IMR-90 (cell line): ENCODE measurements around the gene LRP1-AS. TPM values are rescaled to one million over a fixed set of nuclear protein-coding genes. Genes with fewer than 3 reads are reported as not detected.

Experiments used
- ATAC-seq: fragments of 200-7000 bp; cut with Tn5 transposase; 2 replicates; pipeline ENCODE4 v1.9.1; 2020; ENCODE audit warnings: low read depth, mild to moderate bottlenecking, moderate library complexity
- BruUV-seq: library from RNA; stranded (reverse); fragments of 400-500 nt; replicated peaks from 2 replicates; lab custom pipeline; 2021; lab: Mats Ljungman, UMichigan
- CTCF ChIA-PET: fragments of 300-600 bp; formaldehyde crosslinking; extraction: SDS; loops from one replicate; lab custom pipeline; 2021; ENCODE audit warnings: antibody characterized with exemption; lab: Yijun Ruan, JAX
- POLR2A ChIA-PET: fragments of 300-600 bp; sonication (Branson Sonifier 250); formaldehyde crosslinking; loops from one replicate; lab custom pipeline; 2022; ENCODE audit warnings: antibody characterized with exemption; ENCODE audit not compliant: unreplicated experiment; lab: Charles Lee
- DNase-seq: peaks from one replicate; pipeline ENCODE4 v3.0.0; 2013
- H2AFZ ChIP-seq: replicated peaks from 2 replicates; pipeline ENCODE3; 2013; ENCODE audit warnings: low read length, mild to moderate bottlenecking; ENCODE audit not compliant: poor library complexity
- H2AK5ac ChIP-seq: 2 replicates; pipeline ENCODE4 v1.6.1; 2013; ENCODE audit warnings: low read depth, low read length, inconsistent platforms
- H2AK9ac ChIP-seq: replicated peaks from 2 replicates; pipeline ENCODE3; 2013; ENCODE audit warnings: mild to moderate bottlenecking, low read depth, low read length, moderate library complexity; ENCODE audit not compliant: poor library complexity
- H2BK120ac ChIP-seq: 2 replicates; pipeline ENCODE4 v1.6.1; 2013; ENCODE audit warnings: low read depth, low read length, inconsistent platforms
- H2BK15ac ChIP-seq: 3 replicates; pipeline ENCODE4 v1.6.1; 2013; ENCODE audit warnings: low read depth, low read length, inconsistent platforms
- H2BK20ac ChIP-seq: 2 replicates; pipeline ENCODE4 v1.6.1; 2013; ENCODE audit warnings: low read depth, mild to moderate bottlenecking, inconsistent platforms, low read length, moderate library complexity
- H2BK5ac ChIP-seq: 2 replicates; pipeline ENCODE4 v1.6.1; 2013; ENCODE audit warnings: mild to moderate bottlenecking, low read depth, low read length, inconsistent platforms; ENCODE audit not compliant: poor library complexity, severe bottlenecking
- H3K14ac ChIP-seq: replicated peaks from 2 replicates; pipeline ENCODE4 v1.6.1; 2013; ENCODE audit warnings: low read depth, low read length, inconsistent platforms
- H3K18ac ChIP-seq: 2 replicates; pipeline ENCODE4 v1.6.1; 2013; ENCODE audit warnings: low read depth, low read length, control low read depth
- H3K23ac ChIP-seq: 2 replicates; pipeline ENCODE4 v1.6.1; 2013; ENCODE audit warnings: low read depth, low read length, inconsistent platforms
- H3K27ac ChIP-seq: 2 replicates; pipeline ENCODE4 v1.5.1; 2013; ENCODE audit warnings: mild to moderate bottlenecking, control low read depth, low read length; ENCODE audit not compliant: insufficient read depth
- H3K27me3 ChIP-seq: 2 replicates; pipeline ENCODE4 v1.6.1; 2013; ENCODE audit warnings: low read length; ENCODE audit not compliant: control insufficient read depth, insufficient read depth
- H3K36me3 ChIP-seq: 2 replicates; pipeline ENCODE4 v1.6.1; 2013; ENCODE audit warnings: low read length, mixed read lengths; ENCODE audit not compliant: control insufficient read depth, insufficient read depth
- H3K4ac ChIP-seq: 2 replicates; pipeline ENCODE4 v1.6.1; 2013; ENCODE audit warnings: low read depth, low read length, inconsistent platforms
- H3K4me1 ChIP-seq: 2 replicates; pipeline ENCODE4 v1.6.1; 2013; ENCODE audit warnings: low read length, mixed read lengths; ENCODE audit not compliant: control insufficient read depth, insufficient read depth
- H3K4me2 ChIP-seq: 2 replicates; pipeline ENCODE4 v1.6.1; 2013; ENCODE audit warnings: low read depth, mild to moderate bottlenecking, control low read depth, low read length, moderate library complexity
- H3K4me3 ChIP-seq: 2 replicates; pipeline ENCODE4 v1.5.1; 2013; ENCODE audit warnings: low read depth, mild to moderate bottlenecking, control low read depth, low read length, moderate library complexity; ENCODE audit not compliant: insufficient read depth
- H3K56ac ChIP-seq: 2 replicates; pipeline ENCODE4 v1.6.1; 2013; ENCODE audit warnings: low read length, inconsistent platforms; ENCODE audit not compliant: insufficient read depth; ENCODE audit errors: extremely low read depth
- H3K79me1 ChIP-seq, 2 experiments: 2 replicates each; pipeline ENCODE4 v1.6.1; 2013; ENCODE audit warnings: low read length in 2 of 2, inconsistent platforms in 1 of 2, low read depth in 1 of 2
- H3K9ac ChIP-seq: 2 replicates; pipeline ENCODE4 v1.6.1; 2013; ENCODE audit warnings: low read depth, low read length, control low read depth
- H3K9me1 ChIP-seq: 2 replicates; pipeline ENCODE4 v1.6.1; 2013; ENCODE audit warnings: low read length, inconsistent platforms; ENCODE audit not compliant: insufficient read depth
- H3K9me3 ChIP-seq: 2 replicates; pipeline ENCODE4 v1.6.1; 2013; ENCODE audit warnings: low read length; ENCODE audit not compliant: control insufficient read depth, insufficient read depth
- H4K20me1 ChIP-seq: 2 replicates; pipeline ENCODE4 v1.6.1; 2013; ENCODE audit warnings: low read length, inconsistent platforms; ENCODE audit not compliant: insufficient read depth
- H4K5ac ChIP-seq: 2 replicates; pipeline ENCODE4 v1.6.1; 2013; ENCODE audit warnings: mild to moderate bottlenecking, low read depth, low read length, control low read depth
- H4K8ac ChIP-seq, 2 experiments: 2 replicates each; pipeline ENCODE4 v1.6.1; 2013; ENCODE audit warnings: low read depth in 2 of 2, low read length in 2 of 2, control low read depth in 1 of 2, inconsistent platforms in 1 of 2
- H4K91ac ChIP-seq: 2 replicates; pipeline ENCODE4 v1.6.1; 2013; ENCODE audit warnings: low read depth, low read length, inconsistent platforms; ENCODE audit not compliant: insufficient read depth
- MAFK ChIP-seq: IDR thresholded peaks from 2 replicates; pipeline ENCODE4 v1.6.1; 2012; ENCODE audit warnings: low read depth, low read length, improper control_type of control experiment
- WGBS, 2 experiments: methylation state at CpG; one replicate each; pipeline versions ENCODE4 v1.1.5 to v1.1.7; 2013; ENCODE audit warnings: missing lambda C conversion rate in 2 of 2; ENCODE audit not compliant: insufficient read length in 1 of 2; ENCODE audit errors: extremely low coverage in 2 of 2; 5-methylcytosine and 5-hydroxymethylcytosine counted together
- dilution Hi-C: fragments of 300-500 bp; cut with HindIII; formaldehyde crosslinking; loops from one replicate; pipeline ENCODE4 v1.14.3; 2018; ENCODE audit warnings: low sequenced_read_pairs; ENCODE audit not compliant: unreplicated experiment
- in situ Hi-C: fragments of 300-500 bp; cut with MboI; formaldehyde crosslinking; loops from 3 replicates; pipeline ENCODE4 v1.14.3; 2019; ENCODE audit warnings: low sequenced_read_pairs, inconsistent platforms, mixed read lengths
- intact Hi-C: fragments of 100-400 bp; cut with micrococcal nuclease; formaldehyde crosslinking; loops from 2 replicates; pipeline ENCODE4 v1.10.0; 2022
- polyA plus RNA-seq, 3 experiments: library from polyadenylated mRNA; depleted of rRNA; stranded (reverse); fragments of >200 nt; gene quantifications; 2 replicates each; pipeline ENCODE4 v1.2.3, GENCODE V29; 2012; ENCODE audit warnings: low replicate concordance in 1 of 3
- total RNA-seq: library from RNA; depleted of rRNA; stranded (reverse); fragments of >200 nt; gene quantifications from 2 replicates; pipeline ENCODE4 v1.2.3, GENCODE V29; 2012

LRP1-AS gene
- total and polyA plus RNA-seq, 2 of the 4 experiments (the other 2 are of a cell fraction) = not detected

DNA sequence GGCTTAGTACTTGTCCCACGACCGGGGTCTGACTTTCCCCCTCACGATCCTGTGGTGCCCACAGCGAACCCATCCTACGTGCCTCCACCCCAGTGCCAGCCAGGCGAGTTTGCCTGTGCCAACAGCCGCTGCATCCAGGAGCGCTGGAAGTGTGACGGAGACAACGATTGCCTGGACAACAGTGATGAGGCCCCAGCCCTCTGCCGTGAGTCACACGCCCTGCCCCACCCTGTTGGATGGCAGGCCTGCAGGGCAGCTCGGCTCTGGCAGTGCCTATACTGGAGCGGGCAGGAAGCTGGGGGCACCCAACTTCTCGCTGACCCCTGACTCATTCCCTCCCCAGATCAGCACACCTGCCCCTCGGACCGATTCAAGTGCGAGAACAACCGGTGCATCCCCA lies 18.3 kb upstream of the LRP1-AS start:
- Histone ChIP-seq H3K14ac (no peak overlapping the region), H3K9ac (no peak overlapping the region), H2BK15ac (no peak overlapping the region), H3K9me1 (peaks cover 17% of the 10 kb centered on the region), H2AK5ac (no peak overlapping the region), H3K36me3 (peaks cover 86% of the 10 kb centered on the region), H3K4me2 (no peak overlapping the region), H3K79me1 (peaks cover 9 to 58% of the 10 kb centered on the region in 2 experiments; a peak in 3 of 4 replicates), H3K23ac (no peak overlapping the region), H3K27me3 (no peaks in the 10 kb centered on the region), H2BK20ac (no peak overlapping the region), H2AFZ (no peak overlapping the region), H3K9me3 (no peaks in the 10 kb centered on the region), H4K91ac (no peak overlapping the region), H4K20me1 (peaks cover 43% of the 10 kb centered on the region), H3K56ac (no peak overlapping the region), H4K8ac (no peak overlapping the region), H2AK9ac (peak overlapping the region; percentile 33), H3K4me3 (no peak overlapping the region), H2BK120ac (no peak overlapping the region), H3K4ac (no peak overlapping the region), H2BK5ac (no peak overlapping the region), H3K18ac (no peak overlapping the region), H4K5ac (no peak overlapping the region), H3K27ac (no peak overlapping the region), H3K4me1 (peaks cover 4% of the 10 kb centered on the region)
- ChIA-PET POLR2A (no interaction called here), CTCF (no interaction called here)
- ATAC-seq (no peak), DNase-seq (no peak)
- intact Hi-C loops = no loop called here
- in situ Hi-C loops = no loop called here
- dilution Hi-C loops = no loop called here
- 90% methylated on average over 13 of the region's 19 CpGs; no CpG with 5 or more reads in 1 of the 2 experiments for WGBS, 2 experiments
- no TSS peak for BruUV-seq
- TF ChIP-seq MAFK = no peak
